SK-N-MC (cell line): ENCODE measurements around the gene DYNLRB2.

Experiments used
- DNase-seq: peaks from one replicate; pipeline ENCODE4 v3.0.0-alpha.2; 2011; ENCODE audit warnings: low read depth, low spot score
- H3K27ac ChIP-seq: fragments of 200-600 bp; sonication (generic); 2 replicates; pipeline ENCODE4 v1.5.1; 2016; ENCODE audit warnings: mixed run types
- H3K36me3 ChIP-seq: fragments of 200-600 bp; sonication (generic); 2 replicates; pipeline ENCODE4 v1.6.1; 2017; ENCODE audit warnings: antibody characterized with exemption, low read length, mixed read lengths; ENCODE audit not compliant: insufficient read depth
- H3K4me3 ChIP-seq: fragments of 200-600 bp; sonication (generic); 2 replicates; pipeline ENCODE4 v1.5.1; 2016
- H3K9ac ChIP-seq: fragments of 200-600 bp; sonication (generic); 2 replicates; pipeline ENCODE4 v1.8.0; 2017; ENCODE audit warnings: mixed run types, mixed read lengths; ENCODE audit not compliant: insufficient read length
- H3K9me3 ChIP-seq: fragments of 200-600 bp; sonication (generic); 2 replicates; pipeline ENCODE4 v1.6.1; 2017; ENCODE audit warnings: low read depth, mild to moderate bottlenecking, antibody characterized with exemption, low read length, moderate library complexity, mixed read lengths
- EZH2 ChIP-seq: fragments of 200-600 bp; sonication (generic); IDR thresholded peaks from one replicate; pipeline ENCODE4 v1.6.1; 2017; ENCODE audit warnings: antibody characterized with exemption
- FOXP2 ChIP-seq: optimal IDR thresholded peaks from 2 replicates; pipeline ENCODE3; 2011; ENCODE audit warnings: mild to moderate bottlenecking, moderate library complexity; ENCODE audit not compliant: insufficient read depth; ENCODE audit errors: extremely low read length, control extremely low read depth
- POLR2AphosphoS5 ChIP-seq: IDR thresholded peaks from 2 replicates; pipeline ENCODE4 v1.6.1; 2012; ENCODE audit warnings: mild to moderate bottlenecking, low read depth, low read length, borderline replicate concordance

Gene DYNLRB2

DNA sequence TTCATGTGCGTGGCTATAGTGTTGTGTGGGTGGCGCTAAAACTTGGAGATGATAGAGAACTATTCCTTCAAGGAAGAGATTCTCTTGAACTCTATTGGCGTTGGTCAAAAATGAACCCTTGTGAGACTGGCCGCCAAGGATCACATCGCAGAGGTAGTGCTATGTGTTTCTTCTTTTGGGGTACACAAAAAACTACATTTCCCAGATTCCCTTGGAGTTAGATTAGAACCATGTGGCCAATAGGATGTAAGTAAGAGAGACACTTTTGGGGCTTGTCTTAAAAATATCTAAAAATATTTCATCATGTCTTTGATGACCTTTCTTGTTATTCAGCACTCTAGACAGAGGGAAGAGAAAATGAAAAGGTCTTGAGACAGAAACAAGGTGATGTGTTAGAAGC lies 25.4 kb upstream of the DYNLRB2 start:
- no peak for DNase-seq
- TF ChIP-seq FOXP2 (no peak), POLR2AphosphoS5 (no peak), EZH2 (no peak)

DNA sequence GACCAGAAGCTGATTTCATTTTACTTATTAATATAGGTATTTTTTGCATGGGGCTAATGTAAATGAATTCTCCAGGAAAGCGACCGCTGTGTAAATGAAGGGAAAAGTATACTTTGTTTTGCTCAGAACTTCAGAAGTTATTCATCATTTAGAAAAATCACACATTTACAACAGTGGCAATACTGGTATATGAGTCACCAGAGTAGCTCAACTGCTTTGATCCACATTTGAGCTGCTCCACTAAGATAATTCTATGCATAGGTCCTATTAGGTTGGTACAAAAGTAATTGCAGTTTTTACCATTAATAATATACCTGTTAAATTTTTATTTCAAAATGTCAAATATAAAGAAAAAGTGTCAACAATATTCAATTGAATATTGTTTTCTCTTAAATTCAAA lies 22.9 kb upstream of the DYNLRB2 start:
- no peak overlapping the region for H3K4me3 ChIP-seq
- H3K36me3 ChIP-seq, result no peaks in the 10 kb centered on the region
- no peaks in the 10 kb centered on the region for H3K9me3 ChIP-seq
- H3K27ac ChIP-seq, result no peak overlapping the region
- TF ChIP-seq EZH2 (no peak), POLR2AphosphoS5 (no peak), FOXP2 (no peak)
- no peak overlapping the region for H3K9ac ChIP-seq
- DNase-seq, result no peak

More for the DNA sequence above, 25.4 kb upstream of the DYNLRB2 start:
- H3K9ac ChIP-seq, result no peak overlapping the region
- no peaks in the 10 kb centered on the region for H3K9me3 ChIP-seq
- no peak overlapping the region for H3K27ac ChIP-seq
- H3K36me3 ChIP-seq, result no peaks in the 10 kb centered on the region
- H3K4me3 ChIP-seq, result no peak overlapping the region

DNA sequence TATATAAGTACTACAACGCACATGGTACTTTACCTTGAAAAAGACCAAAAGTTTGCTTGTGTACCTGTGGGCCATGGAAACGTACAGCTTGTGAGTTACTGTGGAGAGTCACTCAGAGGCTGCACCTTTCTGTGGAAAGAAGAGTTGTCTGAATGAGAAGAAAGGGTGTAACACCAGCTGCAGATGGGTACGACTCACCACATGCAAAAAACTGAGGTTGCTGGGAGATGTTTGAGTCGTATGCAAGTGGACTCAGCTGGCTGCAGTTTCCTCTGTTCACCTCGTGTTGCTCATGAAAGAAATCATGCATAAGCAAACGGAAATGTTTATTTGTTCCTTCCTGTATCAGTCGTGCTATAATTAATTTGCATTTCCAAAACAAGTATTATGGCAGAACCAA lies 22.4 kb upstream of the DYNLRB2 start:
- DNase-seq, result no peak
- Histone ChIP-seq H3K9ac (no peak overlapping the region), H3K27ac (no peak overlapping the region), H3K4me3 (no peak overlapping the region), H3K9me3 (no peaks in the 10 kb centered on the region), H3K36me3 (no peaks in the 10 kb centered on the region)
- TF ChIP-seq FOXP2 (no peak), POLR2AphosphoS5 (no peak), EZH2 (no peak)

DNA sequence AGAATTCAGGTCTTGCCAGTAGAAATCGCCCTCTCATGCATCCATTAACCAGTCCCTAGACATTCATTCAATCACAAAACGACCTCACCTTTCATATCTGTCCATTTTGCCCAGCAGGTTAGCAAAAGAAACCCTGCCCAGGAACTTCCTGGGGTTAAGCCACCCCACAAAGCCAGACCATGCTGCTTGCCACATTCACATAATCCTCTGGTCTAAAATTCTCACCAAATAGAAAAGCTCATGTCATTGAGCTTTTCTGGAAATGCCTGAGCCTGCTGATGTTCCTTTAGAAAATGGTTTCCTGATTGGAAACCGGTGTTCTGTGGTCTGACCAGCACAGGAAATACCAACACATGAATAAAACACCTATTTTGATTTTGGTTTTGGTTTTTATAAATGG lies 21.6 kb upstream of the DYNLRB2 start:
- H3K9ac ChIP-seq, result no peak overlapping the region
- no peaks in the 10 kb centered on the region for H3K36me3 ChIP-seq
- H3K9me3 ChIP-seq, result no peaks in the 10 kb centered on the region
- DNase-seq, result no peak
- TF ChIP-seq FOXP2, result no peak
- H3K4me3 ChIP-seq, result no peak overlapping the region
- H3K27ac ChIP-seq, result no peak overlapping the region

DNA sequence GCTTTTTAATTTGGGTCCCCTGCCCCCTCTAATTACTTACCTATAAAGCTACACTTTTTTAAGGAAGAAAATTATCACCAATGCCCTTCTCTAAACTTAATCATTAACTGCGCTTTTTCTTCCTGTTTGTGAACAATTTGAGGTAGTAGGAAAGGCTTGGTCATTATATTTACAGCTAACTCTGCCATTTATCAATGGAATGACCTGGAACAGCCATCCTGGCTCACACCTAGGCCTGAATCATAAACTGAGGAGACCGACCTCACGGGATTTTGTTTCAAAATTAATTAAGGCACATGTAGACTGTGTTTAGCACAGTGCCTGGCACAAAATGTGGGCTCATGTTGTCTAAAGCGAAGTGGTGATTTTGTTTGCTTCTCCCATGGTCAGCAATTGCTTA lies 15.4 kb upstream of the DYNLRB2 start:
- Histone ChIP-seq H3K9ac (no peak overlapping the region), H3K4me3 (no peak overlapping the region), H3K36me3 (no peaks in the 10 kb centered on the region), H3K27ac (no peak overlapping the region), H3K9me3 (no peaks in the 10 kb centered on the region)
- TF ChIP-seq EZH2, result no peak
- TF ChIP-seq POLR2AphosphoS5, result no peak
- no peak for TF ChIP-seq FOXP2
- no peak for DNase-seq

DNA sequence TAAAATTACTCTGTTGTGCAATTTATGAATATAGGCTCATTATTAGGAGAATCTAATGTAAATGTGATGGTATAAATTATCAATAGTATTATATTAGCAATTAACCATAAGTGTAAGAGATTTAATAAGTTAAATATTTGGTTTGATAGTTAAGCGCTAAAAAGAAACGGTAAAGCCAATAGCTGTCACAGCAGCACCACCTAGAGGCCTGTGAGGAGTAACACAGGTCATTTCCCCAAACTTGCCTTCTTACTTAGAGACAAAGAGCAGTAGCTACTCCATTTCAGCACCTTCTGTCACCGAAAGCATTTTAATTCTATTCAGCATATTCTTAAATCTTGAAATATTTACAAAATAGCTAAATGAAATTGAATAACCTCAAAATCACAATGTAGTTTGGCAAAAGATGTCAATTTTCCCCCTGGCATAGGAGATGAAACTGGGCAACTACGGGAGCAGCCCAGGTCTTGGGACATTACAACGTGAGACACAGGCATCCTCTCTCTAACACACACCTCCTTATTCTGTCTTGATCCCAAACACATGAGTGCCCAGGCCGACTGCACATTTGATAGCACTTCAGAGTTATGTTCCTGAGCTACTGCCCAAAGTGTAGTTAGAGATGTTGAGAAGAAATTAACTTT lies 14.3 kb upstream of the DYNLRB2 start:
- no peak for TF ChIP-seq EZH2
- TF ChIP-seq FOXP2, result no peak
- TF ChIP-seq POLR2AphosphoS5, result no peak
- H3K9me3 ChIP-seq, result no peaks in the 10 kb centered on the region
- no peak overlapping the region for H3K27ac ChIP-seq
- H3K36me3 ChIP-seq, result no peaks in the 10 kb centered on the region
- no peak overlapping the region for H3K9ac ChIP-seq
- no peak overlapping the region for H3K4me3 ChIP-seq
- peak; percentile 1 for DNase-seq

DNA sequence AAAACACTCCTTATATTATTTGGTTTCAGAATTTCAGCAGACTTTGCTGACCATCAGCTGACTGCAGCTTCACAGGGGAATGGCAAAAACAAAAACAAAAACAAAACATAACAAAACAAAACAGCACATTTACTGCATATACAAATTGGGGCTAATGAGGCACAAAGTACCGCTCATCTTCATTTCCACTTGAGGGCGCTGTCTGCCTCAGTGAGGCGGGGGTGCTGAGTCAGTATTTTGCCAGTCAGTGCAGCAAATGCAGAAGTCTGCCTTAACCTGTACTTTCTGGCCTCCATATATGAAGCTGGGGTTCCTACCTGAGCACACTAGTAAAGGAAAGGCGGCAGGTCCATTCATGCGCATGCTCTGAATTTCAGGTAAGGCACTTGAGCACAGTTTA lies 13.5 kb upstream of the DYNLRB2 start:
- Histone ChIP-seq H3K9me3 (no peaks in the 10 kb centered on the region), H3K27ac (no peak overlapping the region), H3K9ac (no peak overlapping the region), H3K36me3 (no peaks in the 10 kb centered on the region), H3K4me3 (no peak overlapping the region)
- TF ChIP-seq POLR2AphosphoS5 (no peak), EZH2 (no peak), FOXP2 (no peak)
- DNase-seq, result no peak

DNA sequence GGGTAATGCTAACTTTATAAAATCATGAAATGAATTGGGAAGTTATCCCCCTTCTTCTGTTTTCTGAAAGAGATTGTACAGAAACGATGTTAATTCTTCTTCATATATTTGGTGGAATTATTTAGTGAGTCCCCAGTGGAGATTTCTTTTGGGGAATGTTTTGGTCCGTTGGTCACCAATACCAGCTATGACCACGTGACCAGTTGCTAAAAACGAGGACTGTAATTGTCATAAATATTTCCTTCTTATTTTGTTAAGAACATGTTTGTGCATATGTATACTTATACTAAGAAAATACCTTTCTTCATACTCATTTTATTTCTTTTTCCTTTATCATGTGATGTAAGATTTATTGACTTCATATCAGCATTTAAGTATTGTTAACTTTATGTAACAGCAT lies 10.3 kb upstream of the DYNLRB2 start:
- no peak overlapping the region for H3K4me3 ChIP-seq
- TF ChIP-seq EZH2 (no peak), POLR2AphosphoS5 (no peak), FOXP2 (no peak)
- no peak for DNase-seq
- no peak overlapping the region for H3K27ac ChIP-seq
- H3K9ac ChIP-seq, result no peak overlapping the region
- H3K9me3 ChIP-seq, result no peaks in the 10 kb centered on the region
- no peaks in the 10 kb centered on the region for H3K36me3 ChIP-seq

DNA sequence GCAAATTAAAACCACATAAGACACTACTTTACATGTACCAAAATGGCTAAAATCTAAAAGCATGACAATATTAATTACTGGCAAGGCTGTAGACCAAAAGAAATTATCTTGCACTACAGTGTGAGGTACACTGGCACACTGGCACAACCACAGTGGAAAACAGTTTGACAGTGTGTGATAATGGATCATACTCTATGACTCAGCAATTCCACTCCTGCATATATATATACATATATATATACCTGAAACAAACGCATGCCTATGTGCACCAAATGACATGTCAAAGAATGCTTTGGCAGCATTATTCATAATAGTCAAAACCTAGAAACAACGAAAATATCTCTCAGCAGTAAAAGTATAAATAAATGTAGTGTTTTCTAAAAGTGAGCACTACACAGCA lies 4.6 kb upstream of the DYNLRB2 start:
- Histone ChIP-seq H3K27ac (no peak overlapping the region), H3K9ac (no peak overlapping the region), H3K36me3 (no peaks in the 10 kb centered on the region), H3K4me3 (no peak overlapping the region), H3K9me3 (no peaks in the 10 kb centered on the region)
- TF ChIP-seq FOXP2, result no peak
- no peak for TF ChIP-seq POLR2AphosphoS5
- no peak for TF ChIP-seq EZH2
- DNase-seq, result no peak
